Measurements from ENCODE around the gene EPHA6. TPM values are rescaled to one million over a fixed set of nuclear protein-coding genes. Genes with fewer than 3 reads are reported as not detected.

The EPHA6 gene
- total RNA-seq, 1 experiment from 2014 or later = 1.1 TPM

DNA sequence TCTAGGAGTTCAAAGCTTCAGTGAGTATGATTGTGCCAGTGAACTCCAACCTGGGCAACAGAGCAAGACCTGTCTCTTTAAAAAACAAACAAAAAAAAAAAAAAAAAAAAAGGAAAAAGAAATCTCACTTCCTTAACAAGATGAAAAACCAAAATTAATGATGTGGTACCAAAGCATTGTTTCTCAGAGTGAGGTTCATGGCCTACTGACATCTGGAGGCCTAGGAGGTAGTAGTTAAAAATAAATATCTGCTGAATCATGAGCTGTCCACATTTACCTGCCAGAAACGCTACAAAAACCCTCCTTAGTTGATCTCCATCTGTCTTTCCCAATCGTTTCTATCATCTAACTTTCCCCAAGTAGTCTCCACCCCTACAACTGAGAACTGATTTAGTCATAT lies 51.2 kb downstream of the EPHA6 start:
- no peak for DNase-seq
- no TSS peak for BruUV-seq (replicated peaks)
- Mint-ChIP-seq H3K27me3 (ENCODE audit: unreplicated experiment) (no peaks in the 10 kb centered on the region), H3K4me1 (ENCODE audit: low read depth, unreplicated experiment) (no peaks in the 10 kb centered on the region), H3K36me3 (ENCODE audit: insufficient read depth, unreplicated experiment) (no peaks in the 10 kb centered on the region), H3K4me3 (ENCODE audit: low read depth, unreplicated experiment) (no peak overlapping the region), H3K9me3 (ENCODE audit: low read depth, unreplicated experiment) (no peaks in the 10 kb centered on the region), H3K27ac (ENCODE audit: unreplicated experiment) (no peak overlapping the region)
- CTCF ChIA-PET = interaction anchor here (0.6 to 0.7 kb wide), 2 partner anchors 14 to 180 kb away, joined by 3 to 5 read pairs; no protein-coding TSS in a partner anchor
- TF ChIP-seq, protein P1, sequence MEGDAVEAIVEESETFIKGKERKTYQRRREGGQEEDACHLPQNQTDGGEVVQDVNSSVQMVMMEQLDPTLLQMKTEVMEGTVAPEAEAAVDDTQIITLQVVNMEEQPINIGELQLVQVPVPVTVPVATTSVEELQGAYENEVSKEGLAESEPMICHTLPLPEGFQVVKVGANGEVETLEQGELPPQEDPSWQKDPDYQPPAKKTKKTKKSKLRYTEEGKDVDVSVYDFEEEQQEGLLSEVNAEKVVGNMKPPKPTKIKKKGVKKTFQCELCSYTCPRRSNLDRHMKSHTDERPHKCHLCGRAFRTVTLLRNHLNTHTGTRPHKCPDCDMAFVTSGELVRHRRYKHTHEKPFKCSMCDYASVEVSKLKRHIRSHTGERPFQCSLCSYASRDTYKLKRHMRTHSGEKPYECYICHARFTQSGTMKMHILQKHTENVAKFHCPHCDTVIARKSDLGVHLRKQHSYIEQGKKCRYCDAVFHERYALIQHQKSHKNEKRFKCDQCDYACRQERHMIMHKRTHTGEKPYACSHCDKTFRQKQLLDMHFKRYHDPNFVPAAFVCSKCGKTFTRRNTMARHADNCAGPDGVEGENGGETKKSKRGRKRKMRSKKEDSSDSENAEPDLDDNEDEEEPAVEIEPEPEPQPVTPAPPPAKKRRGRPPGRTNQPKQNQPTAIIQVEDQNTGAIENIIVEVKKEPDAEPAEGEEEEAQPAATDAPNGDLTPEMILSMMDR (IDR thresholded peaks at IDR 0.05; ENCODE audit: unreplicated experiment) = no peak
- intact Hi-C loops (cut with micrococcal nuclease; ENCODE audit: unreplicated experiment) = loop anchor here (10.0 kb wide), 1 partner anchor 249 kb away; no protein-coding TSS in a partner anchor

DNA sequence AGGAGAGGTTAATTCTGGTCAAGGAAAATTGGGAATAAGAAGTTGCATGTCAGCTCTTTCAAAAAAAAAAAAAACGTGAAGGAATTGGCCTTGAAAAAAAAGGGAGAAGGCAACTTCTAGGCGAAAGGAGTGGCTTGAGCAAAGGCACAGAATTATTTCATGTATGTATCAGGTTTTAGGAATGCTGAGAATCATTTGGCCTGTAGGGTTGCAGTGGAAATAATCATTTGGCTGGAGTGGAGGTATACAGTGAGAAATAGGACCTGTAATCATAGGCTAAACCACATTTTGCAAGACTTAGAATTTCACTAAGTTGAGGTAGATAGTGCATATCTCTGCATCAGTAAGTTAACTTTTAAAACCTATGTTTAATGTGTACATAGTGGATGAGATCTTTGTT lies 54.9 kb downstream of the EPHA6 start:
- BruUV-seq (replicated peaks) = no TSS peak
- Mint-ChIP-seq H3K36me3 (ENCODE audit: insufficient read depth, unreplicated experiment) (no peaks in the 10 kb centered on the region), H3K27ac (ENCODE audit: unreplicated experiment) (no peak overlapping the region), H3K27me3 (ENCODE audit: unreplicated experiment) (no peaks in the 10 kb centered on the region), H3K9me3 (ENCODE audit: low read depth, unreplicated experiment) (no peaks in the 10 kb centered on the region), H3K4me1 (ENCODE audit: low read depth, unreplicated experiment) (no peaks in the 10 kb centered on the region), H3K4me3 (ENCODE audit: low read depth, unreplicated experiment) (no peak overlapping the region)
- intact Hi-C loops (cut with micrococcal nuclease; ENCODE audit: unreplicated experiment) = loop anchor here (10.0 kb wide), 1 partner anchor 245 kb away; no protein-coding TSS in a partner anchor
- TF ChIP-seq, protein P1 (IDR thresholded peaks at IDR 0.05; ENCODE audit: unreplicated experiment) = no peak
- CTCF ChIA-PET = no interaction called here
- DNase-seq = no peak

DNA sequence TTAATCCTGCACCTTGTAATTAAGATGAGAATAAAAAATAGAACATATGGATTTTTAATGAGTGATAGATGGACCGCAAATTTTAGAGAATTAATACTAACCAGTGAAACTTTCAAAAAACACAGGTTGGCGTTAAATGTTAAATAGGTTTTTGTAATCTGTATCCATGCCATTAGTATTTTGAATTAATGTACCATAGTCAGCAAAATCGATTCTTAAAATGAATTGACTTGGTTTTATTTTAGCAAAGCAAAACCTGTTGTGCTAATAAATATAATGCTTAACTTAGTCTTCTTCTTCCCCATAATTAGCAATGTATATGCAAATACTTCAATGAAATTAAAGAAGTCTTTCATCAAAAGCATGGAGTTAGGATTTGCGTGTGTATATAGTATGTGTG lies 63.1 kb downstream of the EPHA6 start:
- intact Hi-C loops (cut with micrococcal nuclease; ENCODE audit: unreplicated experiment) = no loop called here
- Mint-ChIP-seq H3K4me1 (ENCODE audit: low read depth, unreplicated experiment) (no peaks in the 10 kb centered on the region), H3K27ac (ENCODE audit: unreplicated experiment) (no peak overlapping the region), H3K27me3 (ENCODE audit: unreplicated experiment) (no peaks in the 10 kb centered on the region), H3K36me3 (ENCODE audit: insufficient read depth, unreplicated experiment) (peaks cover 5% of the 10 kb centered on the region), H3K9me3 (ENCODE audit: low read depth, unreplicated experiment) (peaks cover 10% of the 10 kb centered on the region), H3K4me3 (ENCODE audit: low read depth, unreplicated experiment) (no peak overlapping the region)
- CTCF ChIA-PET = no interaction called here
- DNase-seq = no peak
- BruUV-seq (replicated peaks) = no TSS peak
- TF ChIP-seq, protein P1 (IDR thresholded peaks at IDR 0.05; ENCODE audit: unreplicated experiment) = no peak

DNA sequence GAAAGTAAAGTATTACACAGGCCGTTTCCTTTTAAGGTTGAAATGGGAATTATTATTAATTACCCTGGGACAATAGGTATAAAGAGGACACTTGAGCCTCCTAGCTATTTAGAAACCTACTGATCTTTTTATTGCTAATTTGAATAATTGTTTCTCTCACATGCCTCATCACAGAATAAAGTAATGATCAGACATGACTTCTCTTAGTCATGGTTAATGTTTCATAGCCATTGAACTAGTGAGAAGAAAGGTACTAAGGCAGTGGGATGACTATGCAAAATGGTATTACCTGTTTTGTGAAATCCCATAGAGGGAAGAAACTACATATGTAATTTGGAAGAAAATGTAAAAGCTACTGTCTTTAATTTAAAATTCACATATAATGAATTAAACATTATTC lies 85.6 kb downstream of the EPHA6 start:
- Mint-ChIP-seq H3K4me3 (ENCODE audit: low read depth, unreplicated experiment) (no peak overlapping the region), H3K36me3 (ENCODE audit: insufficient read depth, unreplicated experiment) (no peaks in the 10 kb centered on the region), H3K27ac (ENCODE audit: unreplicated experiment) (no peak overlapping the region), H3K4me1 (ENCODE audit: low read depth, unreplicated experiment) (no peaks in the 10 kb centered on the region), H3K9me3 (ENCODE audit: low read depth, unreplicated experiment) (no peaks in the 10 kb centered on the region), H3K27me3 (ENCODE audit: unreplicated experiment) (no peaks in the 10 kb centered on the region)
- CTCF ChIA-PET = no interaction called here
- BruUV-seq (replicated peaks) = no TSS peak
- intact Hi-C loops (cut with micrococcal nuclease; ENCODE audit: unreplicated experiment) = no loop called here
- TF ChIP-seq, protein P1 (IDR thresholded peaks at IDR 0.05; ENCODE audit: unreplicated experiment) = no peak
- DNase-seq = no peak

All from Calu3 (cell line).